SKM-1 treated with dmso at 0.1 percent for 144 hours (cell line): ENCODE results near the gene COX20.
"Not testable (repeated sequence)": the region's sequence is repeated elsewhere in the genome, so short reads cannot be mapped to it uniquely, and the experiment has no call there.

Source experiments
- DNase-seq: peaks from one replicate; lab custom pipeline; 2025; ENCODE audit not compliant: unreplicated experiment; lab: John Stamatoyannopoulos, UW

COX20 gene, protein sequence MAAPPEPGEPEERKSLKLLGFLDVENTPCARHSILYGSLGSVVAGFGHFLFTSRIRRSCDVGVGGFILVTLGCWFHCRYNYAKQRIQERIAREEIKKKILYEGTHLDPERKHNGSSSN

DNA sequence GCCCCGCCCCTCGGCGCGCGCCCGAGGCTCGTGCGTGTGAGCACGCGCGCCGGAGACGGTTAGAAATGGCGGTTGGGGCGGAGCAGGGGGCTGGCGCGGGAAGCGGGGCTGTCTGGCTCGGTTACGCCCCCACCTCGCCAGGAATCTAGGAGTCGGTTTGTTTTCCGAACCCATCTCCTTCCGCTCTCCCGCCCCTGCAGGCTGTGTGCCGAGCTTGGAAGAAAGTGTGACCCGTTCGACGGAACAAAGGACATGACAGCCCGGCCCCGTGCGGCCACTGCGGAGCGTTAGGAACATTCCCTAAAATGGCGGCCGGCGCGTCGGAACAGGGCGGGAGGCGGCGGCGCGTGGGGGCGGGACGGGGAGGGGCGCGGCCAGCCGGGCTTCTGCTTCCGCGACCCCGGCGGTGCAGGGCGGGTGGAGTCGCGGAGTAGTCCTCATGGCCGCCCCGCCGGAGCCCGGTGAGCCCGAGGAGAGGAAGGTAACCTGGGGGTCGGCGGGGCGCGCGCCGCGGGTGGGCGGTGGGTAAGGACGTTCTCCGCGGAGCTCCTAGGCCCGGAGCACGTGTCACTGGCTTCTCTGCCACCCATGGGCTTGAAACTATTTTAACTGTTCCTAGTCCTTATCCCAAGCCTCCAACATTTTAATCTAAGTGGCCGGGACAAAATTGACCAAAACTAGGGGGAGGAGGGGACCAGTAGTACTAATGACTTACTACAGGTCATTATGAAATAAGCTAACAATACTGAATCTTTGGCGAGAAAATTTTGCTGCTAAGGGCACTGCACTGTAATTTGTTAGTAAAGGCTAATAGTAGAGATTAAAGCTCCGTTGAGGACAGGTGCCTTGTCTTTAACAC lies at the start of gene COX20:
COX20 (plus strand) TSS at position 383 of the 859 bp plus-strand sequence; CDS start at position 440, 57 bp downstream.
- DNase-seq = peak; percentile 97

GRCh38 chr1:244788493-244789275 lies 46.8 kb upstream of the COX20 start:
- no peak for DNase-seq

- DNase-seq = no peak
Measured at GRCh38 chr1:244789276-244789580, 46.2 kb upstream of the COX20 start.

DNA sequence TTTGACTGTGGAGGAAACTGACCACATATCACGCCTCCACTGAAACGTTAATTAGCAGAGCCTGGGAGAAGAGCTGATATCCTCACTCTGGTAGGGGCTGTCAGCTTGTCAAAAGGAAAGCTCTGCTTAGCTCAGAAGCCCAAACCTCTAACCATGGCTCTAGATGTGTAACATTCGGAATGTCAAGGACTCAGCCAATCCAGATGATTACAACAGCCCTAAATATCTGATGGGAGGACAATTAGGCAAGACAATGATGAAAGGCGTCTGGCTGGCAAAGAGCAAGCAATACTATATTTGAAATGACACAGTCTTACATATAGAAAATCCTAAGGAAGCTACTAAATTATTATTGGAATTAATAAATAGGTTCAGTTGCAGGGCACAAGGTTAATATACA lies 45.7 kb upstream of the COX20 start:
- DNase-seq = no peak

DNA sequence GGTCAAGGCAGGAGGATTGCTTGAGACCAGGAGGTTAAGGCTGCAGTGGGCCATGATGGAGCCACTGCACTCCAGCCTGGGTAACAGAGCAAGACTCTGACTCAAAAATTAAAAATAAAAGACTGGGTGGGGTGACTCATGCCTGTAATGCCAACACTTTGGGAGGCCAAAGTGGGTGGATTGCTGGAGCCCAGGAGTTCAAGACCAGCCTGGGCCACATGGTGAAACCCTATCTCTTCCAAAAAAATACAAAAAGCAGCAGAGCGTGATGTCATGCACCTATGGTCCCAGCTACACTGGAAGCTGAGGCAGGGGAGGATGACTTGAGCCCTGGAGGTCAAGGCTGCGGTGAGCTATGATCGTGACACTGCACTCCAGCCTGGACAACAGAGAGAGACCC lies 44.4 kb upstream of the COX20 start:
- DNase-seq = no peak

GRCh38 chr1:244792188-244792850 lies 43.1 kb upstream of the COX20 start:
- DNase-seq = no peak

DNA sequence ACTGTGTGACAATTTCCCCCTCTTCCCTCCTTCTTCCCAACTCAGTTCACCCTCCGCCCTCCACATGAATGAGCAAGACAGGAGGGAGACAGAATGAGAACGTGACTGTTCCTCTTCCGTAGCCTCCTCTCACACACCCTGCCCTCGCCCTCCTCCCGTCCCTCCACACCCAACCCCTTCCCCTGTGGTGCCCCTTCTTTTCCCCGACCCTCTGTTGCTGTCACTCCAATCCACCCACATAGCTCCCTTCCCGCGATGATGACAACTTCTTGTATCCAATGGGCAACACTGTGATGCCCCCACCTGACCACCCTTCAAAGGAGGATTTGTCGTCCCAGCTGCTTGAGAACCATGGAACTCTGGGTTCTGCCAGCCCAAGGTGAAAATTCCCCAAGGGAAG lies 41.4 kb upstream of the COX20 start:
- no peak for DNase-seq

DNA sequence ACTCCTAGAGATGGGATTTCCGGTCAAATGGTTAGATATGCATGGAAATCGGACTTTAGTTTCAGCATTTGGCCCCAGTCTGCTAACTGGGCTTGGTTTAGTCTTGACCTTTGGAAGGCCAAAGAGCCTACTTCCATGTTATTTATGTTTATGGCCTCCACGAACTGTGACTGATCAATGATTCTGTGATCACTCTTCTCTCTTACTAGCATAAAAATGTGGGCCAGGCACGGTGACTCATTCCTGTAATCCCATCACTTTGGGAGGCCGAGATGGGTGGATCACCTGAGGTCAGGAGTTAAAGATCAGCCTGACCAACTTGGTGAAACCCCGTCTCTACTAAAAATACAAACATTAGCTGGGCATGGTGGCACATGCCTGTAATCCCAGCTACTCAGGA lies 40.9 kb upstream of the COX20 start:
- DNase-seq = not testable (repeated sequence)

DNA sequence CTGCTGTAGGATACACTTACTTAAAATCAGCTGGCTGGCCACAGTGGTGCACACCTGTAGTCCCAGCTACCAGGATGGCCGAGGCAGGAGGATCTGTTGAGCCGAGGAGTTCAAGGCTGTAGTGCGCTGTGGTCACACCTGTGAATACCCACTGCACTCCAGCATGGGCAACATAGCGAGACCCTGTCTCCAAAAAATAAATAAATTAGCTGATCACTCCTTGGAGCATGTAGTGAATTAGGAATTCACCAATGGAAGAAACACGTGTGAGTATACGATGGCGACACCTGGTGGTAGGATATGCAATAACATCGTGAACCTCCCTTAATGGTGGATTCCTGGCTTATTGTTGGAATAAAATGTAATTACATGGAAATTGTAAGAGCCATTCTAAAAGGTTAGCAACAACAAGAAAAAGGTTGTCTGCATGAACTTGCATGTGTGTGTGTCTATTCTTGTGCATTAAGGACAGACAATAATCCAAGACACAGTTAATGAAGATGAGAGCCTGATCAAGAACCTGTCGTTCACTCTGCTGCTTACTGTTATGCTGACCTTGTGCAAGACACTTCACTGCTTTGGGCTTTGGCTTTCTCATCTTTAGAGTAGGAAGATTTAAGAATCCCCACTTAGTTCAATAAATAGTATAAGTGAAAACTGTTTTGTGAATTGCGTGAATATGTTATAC lies 38.6 kb upstream of the COX20 start:
- DNase-seq = peak; percentile 68

GRCh38 chr1:244800821-244801220 lies 34.6 kb upstream of the COX20 start:
- no peak for DNase-seq

DNA sequence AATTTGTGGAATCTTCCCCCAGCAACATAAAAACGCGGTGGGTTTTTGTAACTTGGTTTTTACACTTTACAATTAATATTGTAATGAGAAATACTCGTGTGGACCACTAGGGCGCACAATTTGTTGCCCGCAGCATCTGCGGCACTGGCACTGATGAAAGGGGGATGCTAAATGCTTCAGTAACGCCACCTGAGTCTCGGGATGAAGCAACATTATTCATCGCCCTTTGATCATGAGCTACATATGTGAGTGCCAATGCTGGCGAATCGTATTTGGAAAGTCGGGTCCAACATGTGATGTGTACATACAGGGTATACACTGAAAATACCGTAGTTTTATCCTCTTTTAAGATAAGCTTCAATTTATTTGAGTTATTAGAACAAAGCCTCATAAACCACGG lies 34.2 kb upstream of the COX20 start:
- DNase-seq = peak; percentile 12

DNA sequence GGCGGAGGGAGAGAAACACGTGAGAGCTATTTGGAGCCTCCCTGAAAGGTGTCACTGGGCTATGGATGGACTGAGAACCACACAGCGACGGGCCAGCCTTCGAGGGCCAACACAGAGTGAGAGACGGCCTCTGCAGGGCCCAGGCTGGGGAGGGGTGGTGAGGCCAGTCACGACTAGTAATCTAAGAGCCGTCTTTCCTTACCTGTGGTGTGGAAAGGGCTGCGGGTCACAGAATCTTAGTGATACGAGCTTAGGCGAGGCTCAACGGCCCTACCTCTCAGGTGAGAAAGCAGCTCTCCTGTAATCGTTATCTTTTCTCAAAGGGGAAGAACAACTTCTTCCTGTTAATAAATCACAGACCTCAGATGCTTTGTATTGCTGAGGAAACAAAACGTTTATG lies 33.4 kb upstream of the COX20 start:
- no peak for DNase-seq

GRCh38 chr1:244802556-244803239 lies 32.8 kb upstream of the COX20 start:
- DNase-seq = no peak

GRCh38 chr1:244804841-244805240 lies 30.6 kb upstream of the COX20 start:
- DNase-seq = no peak

DNA sequence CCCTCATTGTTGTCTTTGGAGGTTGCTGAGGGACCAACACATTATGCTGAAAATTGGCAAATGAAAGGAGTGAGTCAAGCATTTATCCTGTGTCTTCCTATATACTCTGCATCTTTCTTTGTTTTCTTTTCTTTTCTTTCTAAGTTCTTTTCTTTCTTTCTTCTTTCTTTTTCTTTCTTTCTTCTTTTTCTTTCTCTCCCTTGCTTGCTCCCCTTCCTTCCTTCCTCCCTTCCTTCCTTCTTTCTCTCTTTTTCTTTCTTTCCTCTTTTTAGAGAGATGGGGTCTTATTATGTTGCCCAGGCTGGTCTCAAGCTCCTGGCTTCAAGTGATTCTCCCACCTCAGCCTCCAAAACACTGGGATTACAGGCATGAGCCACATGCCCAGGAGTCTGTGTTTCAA lies 28.3 kb upstream of the COX20 start:
- no peak for DNase-seq

GRCh38 chr1:244810221-244810620 lies 25.2 kb upstream of the COX20 start:
- no peak for DNase-seq

DNA sequence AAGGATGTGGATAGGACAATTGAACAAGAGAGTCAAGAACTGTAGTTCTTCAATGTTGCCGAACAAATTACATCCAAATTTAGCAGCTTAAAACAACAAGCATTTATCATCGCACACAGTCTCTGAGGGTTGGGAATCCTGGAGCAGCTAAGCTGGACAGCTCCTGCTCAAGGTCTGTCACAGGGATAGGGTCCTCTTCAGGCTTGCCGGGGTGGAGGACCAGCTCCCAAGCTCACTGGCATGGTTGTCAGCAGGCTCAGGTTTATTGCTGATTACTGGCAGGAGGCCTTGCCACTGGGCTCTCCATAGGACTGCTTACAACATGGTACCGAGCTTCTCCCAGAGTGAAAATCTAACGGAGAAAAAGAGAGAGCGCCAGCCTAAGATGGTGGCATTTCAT lies 22.1 kb upstream of the COX20 start:
- no peak for DNase-seq

DNA sequence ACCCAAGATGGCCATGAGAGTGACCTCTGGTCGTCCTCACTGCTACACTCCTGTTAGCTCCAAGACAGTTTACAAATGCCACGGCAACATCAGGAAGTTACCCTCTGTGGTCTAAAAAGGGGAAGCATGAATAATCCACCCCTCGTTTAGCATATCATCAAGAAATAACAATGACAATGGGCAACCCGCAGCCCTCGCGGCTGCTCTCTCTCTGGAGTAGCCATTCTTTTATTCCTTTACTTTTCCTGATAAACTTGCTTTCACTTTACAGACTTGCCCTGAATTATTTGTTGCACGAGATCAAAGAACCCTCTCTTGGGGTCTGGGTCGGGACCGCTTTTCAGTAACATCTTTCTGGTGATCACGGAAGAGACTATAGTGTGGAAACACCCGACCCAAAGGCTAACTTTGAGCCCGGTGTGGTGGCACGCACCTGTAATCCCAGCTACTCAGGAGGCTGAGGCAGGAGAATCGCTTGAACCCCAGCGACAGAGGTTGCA lies 19.8 kb upstream of the COX20 start:
- DNase-seq = peak; percentile 93

DNA sequence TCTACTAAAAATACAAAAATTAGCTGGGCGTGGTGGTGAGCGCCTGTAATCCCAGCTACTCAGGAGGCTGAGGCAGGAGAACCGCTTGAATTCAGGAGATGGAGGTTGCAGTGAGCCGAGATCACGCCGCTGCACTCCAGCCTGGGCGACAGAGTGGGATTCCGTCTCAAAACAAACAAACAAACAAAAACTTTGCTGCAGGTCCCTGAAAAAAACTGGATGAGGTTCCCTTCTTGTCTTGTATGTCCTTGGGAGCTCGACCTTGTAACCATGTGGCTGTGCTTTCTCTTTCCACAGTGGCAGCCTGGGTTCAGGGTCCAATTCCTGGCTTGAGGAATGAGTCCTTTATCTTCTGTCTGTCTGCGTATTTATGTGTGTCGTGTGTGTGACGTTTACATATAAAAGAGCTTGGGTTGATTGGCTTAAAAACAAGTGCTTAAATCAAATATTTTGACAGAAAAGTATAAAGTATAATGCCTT lies 18.0 kb upstream of the COX20 start:
- no peak for DNase-seq

DNA sequence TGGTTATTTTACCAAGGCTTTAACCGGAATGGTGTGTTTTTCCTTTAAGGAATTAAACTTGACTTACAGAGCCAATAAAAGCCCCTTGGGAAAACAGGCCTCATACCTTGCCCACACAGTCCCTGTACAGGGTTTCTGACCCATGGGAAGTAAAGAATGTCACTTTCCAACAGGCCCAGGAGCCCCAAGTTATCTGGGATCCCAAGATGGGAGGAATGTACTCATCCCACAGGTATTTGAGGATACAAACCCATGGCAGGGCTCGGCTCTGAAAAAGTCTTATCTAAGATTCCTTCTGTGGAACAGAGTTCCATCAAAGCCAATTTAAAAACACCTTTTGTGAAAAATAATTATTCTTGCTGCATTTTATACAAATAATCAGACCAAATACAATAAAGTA lies 15.3 kb upstream of the COX20 start:
- DNase-seq = no peak
